NCI-H2196 (cell line): ENCODE data around the gene MT1A.

ENCODE experiments used
- DNase-seq: peaks from one replicate; lab custom pipeline; 2025; ENCODE audit not compliant: unreplicated experiment; lab: John Stamatoyannopoulos, UW

The MT1A gene

DNA sequence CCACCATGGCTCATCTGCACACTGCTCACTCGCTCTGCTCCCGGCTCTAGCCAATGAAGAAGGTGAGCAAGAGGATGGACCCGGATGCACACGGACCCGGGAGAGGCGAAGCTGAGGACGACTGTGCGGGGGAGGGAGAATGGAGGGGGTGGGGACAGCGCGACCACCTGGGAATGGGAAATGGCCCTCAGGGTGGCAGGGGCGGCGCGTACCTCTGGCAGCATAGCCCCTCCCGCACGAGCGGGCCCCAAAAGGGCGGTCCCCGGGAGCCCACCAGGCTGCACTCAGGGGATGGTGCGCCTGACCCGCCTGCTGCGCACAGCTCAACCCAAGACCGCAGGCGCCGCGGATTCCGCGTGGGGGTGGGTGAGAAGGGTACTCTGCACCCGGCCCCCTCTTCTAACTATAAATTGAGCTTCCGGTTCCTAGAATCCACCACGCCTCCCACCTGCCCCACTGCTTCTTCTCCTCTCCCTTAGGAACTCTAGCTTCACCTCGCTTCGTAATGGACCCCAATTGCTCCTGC is 37.3 kb downstream of the MT1A start:
- DNase-seq = no peak

DNA sequence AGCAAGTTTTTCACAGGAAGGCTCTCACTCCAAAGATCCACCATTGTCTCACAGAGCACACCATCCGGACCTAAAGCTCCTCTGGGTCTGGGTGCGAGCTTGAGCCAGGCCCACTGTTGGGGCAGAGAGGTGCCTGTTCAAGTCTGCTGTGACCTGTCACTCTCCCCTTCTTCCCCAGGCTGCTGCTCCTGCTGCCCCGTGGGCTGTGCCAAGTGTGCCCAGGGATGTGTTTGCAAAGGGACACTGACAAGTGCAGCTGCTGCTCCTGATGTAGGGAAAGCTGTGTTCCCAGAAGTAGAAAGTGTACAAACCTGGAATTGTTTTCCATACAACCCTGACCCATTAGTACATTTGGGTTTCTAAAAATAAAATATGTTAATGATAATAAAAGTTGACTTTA is 39.0 kb downstream of the MT1A start:
- DNase-seq = no peak

DNA sequence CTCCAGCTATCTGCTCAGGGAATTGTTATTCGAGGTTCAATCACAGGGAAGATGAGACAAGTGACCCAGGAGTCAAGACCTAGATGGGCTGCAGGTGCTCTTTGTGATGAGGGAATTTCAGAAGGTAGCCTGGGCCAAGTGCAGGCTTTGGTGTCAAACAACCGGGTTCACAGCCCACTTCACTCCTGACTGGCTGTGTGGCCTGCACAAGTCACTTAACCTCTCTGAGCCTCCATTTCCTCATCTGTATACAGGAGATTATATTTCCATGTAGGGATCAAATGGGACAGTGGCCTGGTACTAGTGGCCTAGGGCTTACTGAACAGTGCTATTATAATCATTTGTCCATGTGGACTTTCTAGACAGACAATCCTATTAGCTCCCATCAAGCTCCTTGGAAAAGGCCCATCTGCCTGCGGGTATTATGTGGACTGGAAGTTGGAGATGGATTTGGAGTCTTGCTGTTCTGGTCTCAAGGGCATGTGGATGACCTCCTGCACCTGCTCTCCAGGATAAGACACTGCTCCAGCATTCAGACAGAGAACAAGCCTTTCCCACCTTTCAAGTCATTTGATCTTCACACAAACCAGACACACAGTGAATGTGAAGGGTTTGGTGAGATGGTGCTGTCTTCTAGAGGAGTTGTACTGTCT is 40.7 kb downstream of the MT1A start:
- no peak for DNase-seq

DNA sequence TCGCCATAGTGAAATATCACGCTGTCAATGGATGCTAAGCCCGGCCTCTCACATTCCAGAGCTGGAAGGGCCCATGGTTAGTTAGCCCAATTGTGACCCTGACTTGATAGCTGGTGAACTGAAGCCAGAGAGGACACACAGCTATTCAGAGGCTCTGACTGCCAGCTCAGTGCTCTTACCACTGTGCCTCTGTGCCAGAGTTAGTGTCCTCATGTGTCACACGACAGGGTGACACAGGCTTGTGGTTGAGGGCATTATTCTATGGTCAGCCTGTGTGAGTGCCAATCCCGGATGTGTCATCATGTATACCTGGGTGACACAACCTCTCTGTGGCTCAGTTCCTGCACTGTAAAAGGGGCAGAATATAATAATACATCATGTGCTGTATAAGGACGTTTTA is 41.4 kb downstream of the MT1A start:
- DNase-seq = no peak

DNA sequence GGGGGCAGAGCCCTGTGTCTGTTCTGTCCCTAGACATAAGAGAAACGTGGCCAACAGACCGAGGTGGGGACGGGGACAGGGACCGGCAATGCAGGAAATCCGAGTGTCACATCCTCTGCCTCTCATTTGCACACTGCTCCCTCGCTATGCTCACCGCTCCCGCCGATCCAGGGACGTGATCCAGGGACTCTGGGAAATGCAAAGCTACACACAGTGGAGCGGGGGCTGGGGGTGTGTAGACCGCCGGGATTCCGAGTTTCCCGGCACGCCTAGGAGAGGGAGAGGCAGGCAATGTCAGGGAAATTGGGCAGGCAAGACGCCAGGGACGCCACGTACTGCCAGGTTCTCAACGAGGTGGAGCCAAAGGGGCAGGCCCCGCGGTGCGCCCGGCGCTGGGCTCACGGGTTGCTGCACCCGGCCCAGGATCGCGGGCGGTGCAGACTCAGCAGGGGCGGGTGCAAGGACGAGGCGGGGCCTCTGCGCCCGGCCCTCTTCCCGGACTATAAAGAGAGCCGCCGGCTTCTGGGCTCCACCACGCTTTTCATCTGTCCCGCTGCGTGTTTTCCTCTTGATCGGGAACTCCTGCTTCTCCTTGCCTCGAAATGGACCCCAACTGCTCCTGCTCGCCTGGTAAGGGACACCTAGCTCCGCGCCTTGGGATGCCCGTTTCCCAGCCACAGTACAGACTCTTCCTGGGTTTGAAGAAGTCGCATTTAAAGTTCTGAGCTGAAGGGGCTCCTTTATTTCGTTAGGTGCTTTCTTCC is 43.7 kb downstream of the MT1A start, which contains the start of gene MT1X:
Gene MT1X (plus strand): TSS at position 532 of the 764 bp plus-strand sequence. CDS start 71 bp downstream, at position 603.
- peak; percentile 69 for DNase-seq

DNA sequence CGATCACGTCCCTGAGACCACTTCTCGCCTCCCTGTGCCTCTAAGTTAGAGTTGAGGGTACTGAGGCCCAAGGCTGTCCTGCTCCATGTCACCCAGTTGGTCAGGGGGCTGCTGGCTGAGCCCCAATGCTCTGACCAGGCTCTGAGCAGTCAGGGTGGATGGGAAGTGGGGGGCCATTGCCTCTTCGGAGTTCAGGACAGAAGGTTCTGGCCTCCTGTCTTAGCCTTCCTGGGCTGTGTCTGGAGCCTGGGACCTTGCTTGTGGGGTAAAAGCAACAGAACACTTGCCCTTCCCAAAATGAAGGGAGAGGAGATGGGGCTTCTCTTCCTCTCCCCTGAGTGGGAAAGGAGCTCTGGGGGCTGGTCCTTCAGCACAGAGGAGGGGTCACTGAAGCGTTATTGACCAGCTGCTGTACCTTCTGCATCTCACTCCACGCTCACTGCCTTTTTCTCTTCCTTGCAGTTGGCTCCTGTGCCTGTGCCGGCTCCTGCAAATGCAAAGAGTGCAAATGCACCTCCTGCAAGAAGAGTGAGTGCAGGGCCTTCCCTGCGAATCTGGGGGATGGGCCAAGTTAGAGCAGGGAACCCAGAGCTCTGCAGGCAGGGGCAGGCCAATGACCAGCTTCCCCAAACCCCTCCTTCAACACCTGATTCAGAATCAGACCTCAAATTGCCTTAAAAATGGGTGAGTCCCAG is 44.4 kb downstream of the MT1A start:
- no peak for DNase-seq

DNA sequence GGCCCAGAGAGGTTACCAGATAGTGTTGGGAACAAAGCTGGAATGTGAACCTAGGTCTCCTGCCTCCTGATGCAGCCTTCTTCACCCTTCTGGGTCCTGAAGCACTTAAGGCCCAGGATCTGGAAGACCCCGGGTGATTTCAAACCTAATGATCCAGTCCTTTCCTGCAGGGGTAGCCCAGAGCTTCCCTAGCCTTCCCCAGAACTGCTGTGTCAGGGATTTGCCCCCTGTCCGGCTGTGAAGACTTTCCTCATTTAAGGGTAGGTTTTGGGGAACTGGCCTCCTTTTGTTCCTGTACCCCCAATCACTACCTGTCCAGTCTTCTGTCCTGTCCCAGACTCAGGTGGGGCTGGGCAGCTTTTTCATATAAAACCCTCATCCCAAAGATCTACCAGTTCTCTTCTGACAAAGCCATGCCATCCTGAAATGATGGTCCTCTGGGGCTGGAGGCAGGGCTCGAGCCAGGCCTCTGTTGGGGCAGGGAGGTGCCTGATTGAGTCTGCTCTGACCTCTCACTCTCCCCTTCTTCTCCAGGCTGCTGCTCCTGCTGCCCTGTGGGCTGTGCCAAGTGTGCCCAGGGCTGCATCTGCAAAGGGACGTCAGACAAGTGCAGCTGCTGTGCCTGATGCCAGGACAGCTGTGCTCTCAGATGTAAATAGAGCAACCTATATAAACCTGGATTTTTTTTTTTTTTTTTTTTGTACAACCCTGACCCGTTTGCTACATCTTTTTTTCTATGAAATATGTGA is 45.1 kb downstream of the MT1A start:
- DNase-seq = no peak

DNA sequence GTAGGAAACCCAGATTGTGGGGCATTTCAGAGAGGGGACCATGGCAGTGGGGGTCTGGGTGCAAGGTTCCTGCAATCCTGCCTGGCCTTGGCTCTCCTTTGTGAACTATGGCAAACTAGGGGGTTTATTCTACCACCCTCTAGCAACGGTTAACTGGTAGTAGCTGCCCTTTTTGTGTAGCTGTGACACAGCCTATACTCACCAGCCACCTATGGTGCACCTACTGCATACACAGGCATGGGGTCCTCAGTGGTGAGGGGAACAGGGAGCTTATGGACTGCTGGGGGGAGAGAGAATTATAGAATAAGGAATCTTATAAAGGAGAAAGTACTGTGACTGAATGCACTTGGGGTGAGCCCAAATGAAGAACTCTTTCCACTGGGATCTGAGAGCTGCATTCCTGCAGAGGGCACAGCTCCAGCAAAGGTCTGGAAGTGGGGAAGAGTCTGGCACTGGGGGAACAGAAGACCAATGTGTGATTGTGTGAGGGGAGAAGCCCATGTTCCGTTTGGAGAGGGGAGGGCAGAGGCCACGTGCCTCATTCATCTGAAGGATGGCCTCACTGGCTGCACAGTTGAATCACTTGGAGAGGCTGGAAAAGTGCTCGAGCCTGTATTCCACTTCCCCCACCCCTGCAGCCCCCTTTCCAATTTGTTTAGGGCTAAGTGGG is 45.9 kb downstream of the MT1A start:
- no peak for DNase-seq

DNA sequence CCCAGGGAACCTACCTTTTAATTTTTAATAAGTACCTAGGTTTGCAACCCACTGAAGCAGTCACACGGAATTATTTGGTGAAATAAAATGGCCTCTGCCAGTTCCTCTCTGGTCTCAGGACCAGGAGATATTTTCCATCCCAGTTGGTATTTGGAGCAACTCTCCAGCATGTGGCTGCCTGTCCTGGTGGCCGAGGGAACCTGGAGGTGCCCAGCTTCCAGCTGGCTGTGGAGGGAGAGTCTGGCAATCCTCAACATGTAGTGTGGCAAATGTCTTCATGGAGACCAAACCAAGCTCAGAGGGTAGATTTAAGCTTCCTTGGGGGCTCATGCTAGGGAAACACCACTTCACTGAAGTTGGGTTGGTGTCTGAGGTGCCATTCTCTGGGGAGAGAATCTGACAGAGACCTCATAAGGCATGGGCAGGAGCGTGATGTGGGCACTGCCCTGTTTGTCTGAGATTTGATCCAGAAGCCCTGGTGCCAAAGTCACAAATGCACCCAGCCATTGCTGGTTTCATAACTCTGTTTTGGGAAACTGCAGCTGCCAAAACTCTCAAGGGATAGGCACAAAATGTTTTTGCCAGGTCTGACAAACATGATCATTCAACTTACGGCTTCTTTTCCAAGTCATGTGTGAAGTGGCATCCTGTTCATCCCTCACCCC is 46.6 kb downstream of the MT1A start:
- DNase-seq = no peak

DNA sequence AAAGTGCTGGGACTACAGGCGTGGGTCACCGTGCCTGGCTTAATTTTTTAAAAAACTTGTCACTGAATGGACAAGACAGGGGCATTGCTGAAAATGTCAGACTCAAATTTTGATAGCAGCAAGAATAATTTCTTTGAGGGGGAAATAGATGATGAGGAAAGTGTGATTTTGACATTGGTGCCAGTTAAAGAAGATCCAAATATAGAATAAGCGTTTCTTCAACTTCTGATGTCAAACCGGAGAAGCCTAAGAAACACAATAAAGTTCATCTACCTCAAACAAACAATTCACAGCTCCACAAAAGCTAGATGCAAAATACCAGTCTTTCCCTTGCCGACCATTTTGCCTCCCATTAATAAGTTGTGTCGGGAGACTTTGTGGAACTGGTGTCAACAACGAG is 48.3 kb downstream of the MT1A start:
- no peak for DNase-seq

DNA sequence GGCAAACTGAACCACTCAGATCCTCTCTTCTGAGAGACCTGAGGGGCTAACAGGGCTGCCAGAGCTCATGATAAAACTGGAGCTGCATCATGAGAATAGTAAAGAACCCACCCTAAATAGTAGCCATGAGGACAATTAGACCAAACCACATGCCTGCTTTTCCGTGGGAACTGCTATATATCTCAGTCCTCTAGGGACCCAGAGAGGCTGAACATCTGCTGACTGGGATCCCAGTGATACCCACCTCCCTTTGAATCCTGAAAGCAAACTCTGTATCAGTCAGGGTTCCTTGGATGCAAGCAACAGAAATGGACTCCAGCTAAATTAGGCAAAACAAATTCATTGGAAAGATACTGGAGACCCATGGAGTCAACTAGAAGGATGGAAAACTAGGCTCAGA is 50.3 kb downstream of the MT1A start:
- no peak for DNase-seq

DNA sequence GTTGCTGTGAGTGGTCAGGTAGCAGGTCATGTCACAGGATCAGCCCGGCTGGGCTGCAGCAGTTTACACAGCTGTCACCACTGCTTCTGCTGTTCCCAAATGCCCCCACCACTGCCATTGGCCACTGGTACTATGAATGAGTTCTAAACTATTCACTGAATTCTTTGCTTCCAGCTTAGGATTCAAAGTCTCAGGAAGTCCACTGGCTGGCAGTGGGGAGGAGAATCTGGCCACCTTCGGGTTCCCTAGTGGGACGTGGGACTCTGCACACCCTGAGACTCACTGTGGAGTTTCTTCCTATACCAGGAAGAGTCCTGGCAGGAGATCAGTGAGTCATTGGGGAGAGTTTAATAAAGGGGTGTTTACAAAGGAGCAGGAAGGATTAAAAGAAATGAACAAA is 50.7 kb downstream of the MT1A start:
- DNase-seq = no peak
